Endothelial cell of umbilical vein (primary cell): Measurements from ENCODE around the gene SFMBT1. TPM values are rescaled to one million over a fixed set of nuclear protein-coding genes. Genes with fewer than 3 reads are reported as not detected.

Experiments used
- BruUV-seq: library from RNA; stranded (reverse); fragments of 400-500 nt; replicated peaks from 2 replicates; lab custom pipeline; 2021; lab: Mats Ljungman, UMichigan
- CTCF ChIA-PET: fragments of 300-600, 350-600 bp; sonication (Branson Sonifier 250); formaldehyde crosslinking; loops from one replicate; lab custom pipeline; 2021; ENCODE audit warnings: antibody characterized with exemption, inconsistent platforms; lab: Charles Lee
- POLR2A ChIA-PET: fragments of 300-600, 350-600 bp; sonication (Branson Sonifier 250); formaldehyde crosslinking; loops from one replicate; lab custom pipeline; 2021; ENCODE audit warnings: antibody characterized with exemption, inconsistent platforms; lab: Charles Lee
- DNase-seq: peaks from one replicate; pipeline ENCODE4 v3.0.0-alpha.2; 2011; ENCODE audit warnings: low read depth, low spot score
- FAIRE-seq: peaks from 2 replicates; lab custom pipeline; 2011; peaks lifted over from hg19 to GRCh38; lab: Jason Lieb, UNC
- H2AFZ ChIP-seq: 2 replicates; pipeline ENCODE4 v1.6.0; 2012; ENCODE audit warnings: low read depth, low read length, control low read depth, inconsistent platforms
- H3K27ac ChIP-seq: 2 replicates; pipeline ENCODE4 v1.5.1; 2011; ENCODE audit warnings: low read depth, mild to moderate bottlenecking, control low read depth, low read length, moderate library complexity; ENCODE audit not compliant: insufficient read depth
- H3K27me3 ChIP-seq, 2 experiments: 2 replicates each; pipeline versions ENCODE4 v1.6.0 to v1.6.1; 2011; ENCODE audit warnings: low read length in 2 of 2, mixed read lengths in 1 of 2; ENCODE audit not compliant: control insufficient read depth in 2 of 2, insufficient read depth in 2 of 2
- H3K36me3 ChIP-seq, 2 experiments: 2 replicates in 1 of 2; 3 replicates in 1 of 2; pipeline ENCODE4 v1.5.1; 2011; ENCODE audit warnings: low read length in 2 of 2, mild to moderate bottlenecking in 1 of 2, moderate library complexity in 1 of 2; ENCODE audit not compliant: control insufficient read depth in 2 of 2, insufficient read depth in 2 of 2; ENCODE audit errors: extremely low read depth in 1 of 2
- H3K4me1 ChIP-seq: 3 replicates; pipeline ENCODE4 v1.5.1; 2011; ENCODE audit warnings: mild to moderate bottlenecking, low read length; ENCODE audit not compliant: control insufficient read depth, insufficient read depth; ENCODE audit errors: extremely low read depth
- H3K4me2 ChIP-seq: 2 replicates; pipeline ENCODE4 v1.6.1; 2011; ENCODE audit warnings: low read length, control low read depth, mixed read lengths; ENCODE audit not compliant: insufficient read depth
- H3K4me3 ChIP-seq, 3 experiments: fragments of 200-600 bp in 1 of 3; sonication (generic), shearing (Covaris generic) in 1 of 3; replicated peaks in 1 of 3; 2 replicates each; pipeline ENCODE4 v1.5.1; 2011 to 2016; ENCODE audit warnings: control low read depth in 3 of 3, low read length in 3 of 3, mild to moderate bottlenecking in 2 of 3, inconsistent platforms in 1 of 3, low read depth in 1 of 3, moderate library complexity in 1 of 3; ENCODE audit not compliant: insufficient read depth in 1 of 3
- H3K79me2 ChIP-seq: 2 replicates; pipeline ENCODE4 v1.6.0; 2012; ENCODE audit warnings: low read length, inconsistent platforms; ENCODE audit not compliant: control insufficient read depth, insufficient read depth
- H3K9ac ChIP-seq: replicated peaks from 2 replicates; pipeline ENCODE3; 2011; ENCODE audit warnings: low read length, control low read depth; ENCODE audit not compliant: insufficient read depth; ENCODE audit errors: extremely low read depth
- H3K9me1 ChIP-seq: replicated peaks from 3 replicates; pipeline ENCODE4 v1.6.0; 2011; ENCODE audit warnings: mild to moderate bottlenecking, low read length; ENCODE audit not compliant: control insufficient read depth, insufficient read depth; ENCODE audit errors: extremely low read depth
- H3K9me3 ChIP-seq: replicated peaks from 2 replicates; pipeline ENCODE4 v1.5.1; 2012; ENCODE audit warnings: low read length, inconsistent platforms; ENCODE audit not compliant: control insufficient read depth, insufficient read depth
- H4K20me1 ChIP-seq: replicated peaks from 2 replicates; pipeline ENCODE3; 2011; ENCODE audit warnings: mild to moderate bottlenecking, low read length; ENCODE audit not compliant: control insufficient read depth, insufficient read depth; ENCODE audit errors: extremely low read depth
- EZH2 ChIP-seq: IDR thresholded peaks from 2 replicates; pipeline ENCODE4 v1.6.1; 2012; ENCODE audit warnings: borderline replicate concordance, low read depth, mild to moderate bottlenecking, moderate library complexity, low read length, inconsistent platforms; ENCODE audit not compliant: severe bottlenecking
- FOS ChIP-seq: IDR thresholded peaks from 2 replicates; pipeline ENCODE4 v1.6.1; 2011; ENCODE audit warnings: mild to moderate bottlenecking, low read length, moderate library complexity, borderline replicate concordance; ENCODE audit not compliant: insufficient read depth
- GATA2 ChIP-seq: IDR thresholded peaks from 2 replicates; pipeline ENCODE4 v1.7.0; 2011; ENCODE audit warnings: low read depth, mild to moderate bottlenecking, moderate library complexity, mixed read lengths, low read length; ENCODE audit not compliant: insufficient read length, insufficient read depth
- JUN ChIP-seq: IDR thresholded peaks from 2 replicates; pipeline ENCODE4 v1.6.1; 2011; ENCODE audit warnings: borderline replicate concordance, low read depth; ENCODE audit not compliant: insufficient read length, insufficient read depth
- MYC ChIP-seq: IDR thresholded peaks from one replicate; pipeline ENCODE4 v1.6.1; 2011; ENCODE audit warnings: mild to moderate bottlenecking, low read depth, low read length
- POLR2A ChIP-seq: IDR thresholded peaks from 2 replicates; pipeline ENCODE4 v1.6.1; 2012; ENCODE audit warnings: low read depth, mild to moderate bottlenecking, control low read depth, low read length
- POLR2AphosphoS5 ChIP-seq: IDR thresholded peaks from 2 replicates; pipeline ENCODE4 v1.6.1; 2012; ENCODE audit warnings: low read depth, mild to moderate bottlenecking, control low read depth, low read length, moderate library complexity; ENCODE audit not compliant: insufficient read depth
- dilution Hi-C: fragments of 300-500 bp; cut with MboI; formaldehyde crosslinking; loops from one replicate; pipeline ENCODE4 v1.15.0; 2019; ENCODE audit warnings: low sequenced_read_pairs; ENCODE audit not compliant: extremely low pct_ligation_motif_present
- intact Hi-C: fragments of 100-400 bp; cut with micrococcal nuclease; formaldehyde crosslinking; loops from one replicate; pipeline ENCODE4 v1.10.0; 2022
- polyA plus RNA-seq, 4 experiments: library from polyadenylated mRNA; depleted of rRNA in 3 of 4; stranded (reverse) in 3 of 4; unstranded in 1 of 4; fragments of >200 nt; gene quantifications; 2 replicates each; pipeline versions ENCODE4 v1.2.1 to v1.2.3, GENCODE V29; 2011 to 2012; ENCODE audit warnings: missing spikeins in 1 of 4
- total RNA-seq: library from RNA; stranded (reverse); gene quantifications from 2 replicates; pipeline ENCODE4 v1.2.3, GENCODE V29; 2021
- TF ChIP-seq, protein P1 (sequence below), 2 donors: IDR thresholded peaks; 1 replicate in 1 of 2; 2 replicates in 1 of 2; pipeline ENCODE4 v1.5.1; 2011; ENCODE audit warnings: low read length in 2 of 2, mild to moderate bottlenecking in 2 of 2, moderate library complexity in 2 of 2, control low read depth in 1 of 2, inconsistent platforms in 1 of 2, low read depth in 1 of 2; ENCODE audit not compliant: insufficient read depth in 1 of 2; ENCODE audit errors: extremely low read depth in 1 of 2
- TF ChIP-seq, protein P2 (sequence below): IDR thresholded peaks from 2 replicates; pipeline ENCODE4 v1.6.1; 2011; ENCODE audit not compliant: insufficient read depth, insufficient read length

The SFMBT1 gene
- total and polyA plus RNA-seq, 2 donors (not counting 3 experiments of a cell fraction or from before 2014, with no cell fraction given), result 1.8 to 6.0 TPM

DNA sequence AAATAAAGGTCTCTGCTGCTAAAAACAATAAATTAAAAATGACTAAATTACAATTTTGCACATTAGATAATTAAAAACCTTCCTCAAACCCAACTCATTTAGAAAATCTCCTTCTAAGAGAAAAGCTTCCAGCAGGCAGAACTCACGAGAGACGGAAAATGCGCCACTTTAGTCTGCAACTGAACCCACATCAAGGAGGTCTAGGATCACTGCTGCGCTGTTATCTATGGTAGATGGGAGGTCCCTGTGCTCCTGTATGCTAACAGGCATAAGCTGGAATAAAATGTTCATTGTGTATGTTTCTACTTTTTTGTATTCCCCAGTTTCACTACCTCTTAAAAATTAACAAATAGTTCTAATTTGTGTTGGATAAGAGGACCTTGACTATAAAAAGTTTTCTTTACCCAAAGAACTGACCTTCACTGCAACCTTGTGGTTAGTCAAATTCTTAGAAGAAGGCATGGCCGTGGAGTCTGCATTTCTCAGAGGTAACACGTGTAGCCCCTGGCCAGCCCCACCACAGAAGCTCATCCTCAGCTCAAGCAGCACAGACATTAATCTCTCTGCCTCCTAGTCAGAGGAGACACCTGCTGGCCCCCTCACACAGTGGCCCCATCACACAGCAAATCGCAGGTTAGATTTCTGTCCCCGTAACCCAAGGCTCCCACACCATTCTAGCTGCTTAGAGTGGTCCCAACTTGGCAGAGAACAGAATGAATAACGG lies 170.8 kb downstream of the SFMBT1 start:
- Histone ChIP-seq H3K79me2 (no peaks in the 10 kb centered on the region), H3K4me1 (no peaks in the 10 kb centered on the region), H2AFZ (no peak overlapping the region), H4K20me1 (no peaks in the 10 kb centered on the region), H3K9me3 (no peaks in the 10 kb centered on the region), H3K27ac (no peak overlapping the region), H3K27me3 (no peaks in the 10 kb centered on the region), H3K9me1 (no peaks in the 10 kb centered on the region), H3K36me3 (no peaks in the 10 kb centered on the region), H3K4me3 (no peak overlapping the region), H3K4me2 (no peak overlapping the region), H3K9ac (no peak overlapping the region)
- TF ChIP-seq, protein P1, sequence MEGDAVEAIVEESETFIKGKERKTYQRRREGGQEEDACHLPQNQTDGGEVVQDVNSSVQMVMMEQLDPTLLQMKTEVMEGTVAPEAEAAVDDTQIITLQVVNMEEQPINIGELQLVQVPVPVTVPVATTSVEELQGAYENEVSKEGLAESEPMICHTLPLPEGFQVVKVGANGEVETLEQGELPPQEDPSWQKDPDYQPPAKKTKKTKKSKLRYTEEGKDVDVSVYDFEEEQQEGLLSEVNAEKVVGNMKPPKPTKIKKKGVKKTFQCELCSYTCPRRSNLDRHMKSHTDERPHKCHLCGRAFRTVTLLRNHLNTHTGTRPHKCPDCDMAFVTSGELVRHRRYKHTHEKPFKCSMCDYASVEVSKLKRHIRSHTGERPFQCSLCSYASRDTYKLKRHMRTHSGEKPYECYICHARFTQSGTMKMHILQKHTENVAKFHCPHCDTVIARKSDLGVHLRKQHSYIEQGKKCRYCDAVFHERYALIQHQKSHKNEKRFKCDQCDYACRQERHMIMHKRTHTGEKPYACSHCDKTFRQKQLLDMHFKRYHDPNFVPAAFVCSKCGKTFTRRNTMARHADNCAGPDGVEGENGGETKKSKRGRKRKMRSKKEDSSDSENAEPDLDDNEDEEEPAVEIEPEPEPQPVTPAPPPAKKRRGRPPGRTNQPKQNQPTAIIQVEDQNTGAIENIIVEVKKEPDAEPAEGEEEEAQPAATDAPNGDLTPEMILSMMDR (IDR thresholded peaks at IDR 0.05; ENCODE audit: extremely low read depth in 1 of 2, insufficient read depth in 1 of 2, low read depth in 1 of 2, low read length in 2 of 2), result no peak
- TF ChIP-seq, protein P2, sequence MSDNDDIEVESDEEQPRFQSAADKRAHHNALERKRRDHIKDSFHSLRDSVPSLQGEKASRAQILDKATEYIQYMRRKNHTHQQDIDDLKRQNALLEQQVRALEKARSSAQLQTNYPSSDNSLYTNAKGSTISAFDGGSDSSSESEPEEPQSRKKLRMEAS, result no peak
- TF ChIP-seq JUN, result no peak
- TF ChIP-seq EZH2, result no peak
- TF ChIP-seq FOS, result no peak
- TF ChIP-seq GATA2, result no peak
- no peak for TF ChIP-seq POLR2A
- TF ChIP-seq MYC, result no peak
- TF ChIP-seq POLR2AphosphoS5, result no peak
- no TSS peak for BruUV-seq
- POLR2A ChIA-PET, result no interaction called here
- CTCF ChIA-PET, result no interaction called here
- dilution Hi-C loops (no loop called here), intact Hi-C loops (no loop called here)
- DNase-seq (no peak), FAIRE-seq (no peak)
